Uterus (tissue), 2 donors: ENCODE data around the gene ZSWIM8.

Source experiments
- POLR2A ChIP-seq, 2 donors: fragments of 450-650 bp; IDR thresholded peaks; one replicate each; pipeline ENCODE4 v1.6.1; 2016; ENCODE audit warnings: antibody characterized with exemption in 2 of 2, mild to moderate bottlenecking in 1 of 2, moderate library complexity in 1 of 2
- TF ChIP-seq, protein P1 (sequence below), 4 experiments: fragments of 200-600 bp in 2 of 4; fragments of 450-650 bp in 2 of 4; sonication (generic) in 2 of 4; IDR thresholded peaks; one replicate each; pipeline ENCODE4 v1.5.1; 2016 to 2019; ENCODE audit warnings: antibody characterized with exemption in 4 of 4, mild to moderate bottlenecking in 2 of 4, moderate library complexity in 1 of 4

DNA sequence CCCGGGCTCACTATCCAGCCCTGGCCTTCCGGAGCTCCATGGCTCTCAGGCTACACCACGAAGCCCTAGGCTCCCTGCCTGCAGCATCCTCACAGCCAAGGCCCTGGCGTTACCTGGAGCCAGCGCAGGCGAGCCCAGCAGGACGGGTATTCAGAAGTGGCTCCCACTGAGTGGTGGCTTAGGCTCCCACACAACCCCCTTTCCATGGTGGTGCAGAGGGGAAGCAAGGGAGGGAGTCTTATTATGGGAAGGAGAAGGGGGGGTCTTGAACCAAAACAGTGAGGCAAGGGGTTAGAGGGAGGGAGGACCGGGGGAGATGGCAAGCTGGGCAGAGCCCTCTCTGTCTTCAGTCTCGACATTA is 55.6 kb downstream of the ZSWIM8 start:
- TF ChIP-seq, protein P1, sequence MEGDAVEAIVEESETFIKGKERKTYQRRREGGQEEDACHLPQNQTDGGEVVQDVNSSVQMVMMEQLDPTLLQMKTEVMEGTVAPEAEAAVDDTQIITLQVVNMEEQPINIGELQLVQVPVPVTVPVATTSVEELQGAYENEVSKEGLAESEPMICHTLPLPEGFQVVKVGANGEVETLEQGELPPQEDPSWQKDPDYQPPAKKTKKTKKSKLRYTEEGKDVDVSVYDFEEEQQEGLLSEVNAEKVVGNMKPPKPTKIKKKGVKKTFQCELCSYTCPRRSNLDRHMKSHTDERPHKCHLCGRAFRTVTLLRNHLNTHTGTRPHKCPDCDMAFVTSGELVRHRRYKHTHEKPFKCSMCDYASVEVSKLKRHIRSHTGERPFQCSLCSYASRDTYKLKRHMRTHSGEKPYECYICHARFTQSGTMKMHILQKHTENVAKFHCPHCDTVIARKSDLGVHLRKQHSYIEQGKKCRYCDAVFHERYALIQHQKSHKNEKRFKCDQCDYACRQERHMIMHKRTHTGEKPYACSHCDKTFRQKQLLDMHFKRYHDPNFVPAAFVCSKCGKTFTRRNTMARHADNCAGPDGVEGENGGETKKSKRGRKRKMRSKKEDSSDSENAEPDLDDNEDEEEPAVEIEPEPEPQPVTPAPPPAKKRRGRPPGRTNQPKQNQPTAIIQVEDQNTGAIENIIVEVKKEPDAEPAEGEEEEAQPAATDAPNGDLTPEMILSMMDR (IDR thresholded peaks at IDR 0.05): no peak
- TF ChIP-seq POLR2A (IDR thresholded peaks at IDR 0.05): no peak
